Choroid plexus epithelial cell (primary cell): Measurements from ENCODE around the gene AKAP13.
"Not testable (repeated sequence)": the region's sequence is repeated elsewhere in the genome, so short reads cannot be mapped to it uniquely, and the experiment has no call there.

Experiments used
- DNase-seq: peaks from one replicate; pipeline ENCODE4 v3.0.0-alpha.2; 2010; ENCODE audit warnings: low read depth
- H3K4me3 ChIP-seq: 2 replicates; pipeline ENCODE4 v1.5.1; 2011; ENCODE audit warnings: low read depth, mild to moderate bottlenecking, control low read depth, low read length, moderate library complexity
- TF ChIP-seq, protein P1 (sequence below): conservative IDR thresholded peaks from 2 replicates; pipeline ENCODE4 v1.5.1; 2011; ENCODE audit warnings: low read depth, mild to moderate bottlenecking, control low read depth, inconsistent platforms, low read length, moderate library complexity

Gene AKAP13

DNA sequence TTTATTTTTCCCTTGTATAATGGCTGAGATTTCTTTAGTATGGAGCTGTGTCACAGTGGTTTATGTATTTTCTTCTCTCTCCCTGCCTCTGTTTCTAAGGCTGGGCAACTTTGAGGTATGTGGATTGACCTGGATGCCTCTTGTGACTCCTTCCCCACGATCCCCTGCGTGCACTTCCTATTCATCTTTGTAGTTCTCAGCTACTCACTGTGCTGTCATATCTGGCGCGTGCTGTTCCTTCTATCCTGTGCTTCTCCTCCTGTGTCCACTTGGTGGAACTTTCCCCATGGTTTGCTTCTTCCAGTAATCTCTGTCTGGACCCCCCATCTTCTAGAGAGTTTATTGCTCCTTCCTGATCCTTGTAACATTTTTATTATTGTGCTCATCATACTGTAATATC is 97.3 kb downstream of the AKAP13 start:
- TF ChIP-seq, protein P1, sequence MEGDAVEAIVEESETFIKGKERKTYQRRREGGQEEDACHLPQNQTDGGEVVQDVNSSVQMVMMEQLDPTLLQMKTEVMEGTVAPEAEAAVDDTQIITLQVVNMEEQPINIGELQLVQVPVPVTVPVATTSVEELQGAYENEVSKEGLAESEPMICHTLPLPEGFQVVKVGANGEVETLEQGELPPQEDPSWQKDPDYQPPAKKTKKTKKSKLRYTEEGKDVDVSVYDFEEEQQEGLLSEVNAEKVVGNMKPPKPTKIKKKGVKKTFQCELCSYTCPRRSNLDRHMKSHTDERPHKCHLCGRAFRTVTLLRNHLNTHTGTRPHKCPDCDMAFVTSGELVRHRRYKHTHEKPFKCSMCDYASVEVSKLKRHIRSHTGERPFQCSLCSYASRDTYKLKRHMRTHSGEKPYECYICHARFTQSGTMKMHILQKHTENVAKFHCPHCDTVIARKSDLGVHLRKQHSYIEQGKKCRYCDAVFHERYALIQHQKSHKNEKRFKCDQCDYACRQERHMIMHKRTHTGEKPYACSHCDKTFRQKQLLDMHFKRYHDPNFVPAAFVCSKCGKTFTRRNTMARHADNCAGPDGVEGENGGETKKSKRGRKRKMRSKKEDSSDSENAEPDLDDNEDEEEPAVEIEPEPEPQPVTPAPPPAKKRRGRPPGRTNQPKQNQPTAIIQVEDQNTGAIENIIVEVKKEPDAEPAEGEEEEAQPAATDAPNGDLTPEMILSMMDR = peak; percentile 42
- H3K4me3 ChIP-seq = no peak overlapping the region
- peak; percentile 82 for DNase-seq

DNA sequence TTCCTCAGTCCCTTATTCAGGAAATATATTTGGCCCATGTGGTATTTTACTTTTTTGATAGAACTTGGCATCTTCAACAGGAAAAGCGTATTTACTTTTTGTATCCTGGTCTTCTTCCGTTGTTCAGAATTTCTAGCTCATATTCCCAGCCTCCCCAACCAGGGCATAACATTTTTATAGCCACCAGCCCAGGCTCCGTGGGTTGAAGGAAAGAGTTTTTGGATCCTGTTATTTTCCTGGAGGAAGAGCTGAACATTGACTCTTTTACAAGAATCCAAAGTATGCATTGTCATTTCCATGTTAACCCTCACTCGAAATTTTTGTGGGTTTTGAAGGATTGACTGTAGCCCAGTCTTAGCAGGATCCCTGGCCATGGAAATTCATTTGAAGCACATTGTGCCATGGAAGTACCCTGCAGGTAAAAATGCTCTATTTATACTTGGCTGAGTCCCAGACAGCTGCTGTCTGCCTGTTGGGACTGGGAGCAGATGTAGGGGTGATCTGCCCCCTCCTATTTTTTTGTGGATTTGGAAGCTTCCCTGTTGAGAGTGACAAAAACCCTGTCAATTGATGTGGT is 98.8 kb downstream of the AKAP13 start:
- no peak overlapping the region for H3K4me3 ChIP-seq
- DNase-seq = peak; percentile 71
- TF ChIP-seq, protein P1 = no peak

GRCh38 chr15:85480923-85481322 is 100.5 kb downstream of the AKAP13 start:
- TF ChIP-seq, protein P1 = no peak
- no peak overlapping the region for H3K4me3 ChIP-seq
- no peak for DNase-seq

- not testable (repeated sequence) for H3K4me3 ChIP-seq, DNase-seq
Observed at GRCh38 chr15:85481543-85481942, 101.1 kb downstream of the AKAP13 start.

DNA sequence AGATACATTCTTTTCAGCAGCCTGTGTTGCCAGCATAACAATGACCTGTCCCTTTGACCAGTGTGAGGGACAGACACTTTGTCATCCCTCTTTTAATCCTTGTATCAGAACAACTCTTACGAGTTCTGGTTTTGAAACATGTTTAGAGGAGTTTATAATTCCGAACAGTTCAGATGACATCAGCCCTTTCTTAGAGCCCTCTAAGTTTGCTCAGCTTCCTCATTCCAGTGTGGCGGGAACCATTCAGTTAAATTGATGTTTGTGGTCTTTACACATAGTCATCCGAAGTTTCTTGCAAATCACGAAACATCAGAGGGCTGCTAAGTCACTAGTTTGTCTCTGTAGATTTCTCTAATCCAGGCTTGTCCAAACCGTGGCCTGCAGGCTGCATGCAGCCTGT is 102.5 kb downstream of the AKAP13 start:
- TF ChIP-seq, protein P1 = no peak
- peak; percentile 83 for DNase-seq
- H3K4me3 ChIP-seq = no peak overlapping the region

GRCh38 chr15:85483955-85484354 is 103.6 kb downstream of the AKAP13 start:
- not testable (repeated sequence) for H3K4me3 ChIP-seq, DNase-seq

DNA sequence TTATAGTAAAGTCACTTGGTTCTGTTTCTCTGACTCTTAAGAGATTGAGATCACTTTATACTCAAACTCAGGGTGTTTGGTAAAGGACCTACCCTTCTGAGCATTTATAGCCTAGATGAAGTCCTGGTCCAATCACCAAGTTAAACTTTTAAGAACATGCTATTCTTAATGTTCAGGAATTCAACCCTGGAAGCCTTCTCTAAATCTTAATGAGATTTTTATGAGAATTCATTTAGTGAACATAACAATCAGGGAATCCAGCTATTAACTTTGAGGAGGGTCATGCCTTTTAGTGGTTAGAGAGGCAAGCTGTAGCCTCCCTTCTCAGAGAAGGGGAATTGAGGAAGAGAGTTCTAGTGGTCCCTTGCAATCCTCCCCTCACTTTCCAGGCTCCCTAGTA is 104.5 kb downstream of the AKAP13 start:
- not testable (repeated sequence) for DNase-seq, H3K4me3 ChIP-seq

- TF ChIP-seq, protein P1 = peak; percentile 69
- H3K4me3 ChIP-seq = no peak overlapping the region
- DNase-seq = peak; percentile 90
Observed at GRCh38 chr15:85485956-85486567, 105.7 kb downstream of the AKAP13 start.

DNA sequence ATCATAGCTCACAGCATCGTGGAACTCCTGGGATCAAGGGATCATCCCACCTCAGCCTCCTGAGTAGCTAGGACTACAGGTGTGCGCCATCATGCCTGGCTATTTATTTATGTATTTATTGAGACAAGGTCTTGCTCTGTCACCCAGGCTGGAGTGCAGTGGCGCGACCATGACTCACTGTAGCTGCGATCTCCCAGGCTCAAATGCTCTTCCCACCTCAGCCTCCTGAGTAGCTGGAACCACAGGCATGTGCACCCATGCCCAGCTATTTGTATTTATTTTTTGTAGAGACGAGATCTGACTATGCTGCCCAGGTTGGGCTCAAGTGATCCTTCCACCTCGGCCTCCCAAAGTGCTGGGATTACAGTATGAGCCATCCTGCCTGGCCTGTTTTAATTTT is 107.4 kb downstream of the AKAP13 start:
- peak; percentile 38 for DNase-seq
- not testable (repeated sequence) for H3K4me3 ChIP-seq
